ENCODE data around the gene IFITM1.

DNA sequence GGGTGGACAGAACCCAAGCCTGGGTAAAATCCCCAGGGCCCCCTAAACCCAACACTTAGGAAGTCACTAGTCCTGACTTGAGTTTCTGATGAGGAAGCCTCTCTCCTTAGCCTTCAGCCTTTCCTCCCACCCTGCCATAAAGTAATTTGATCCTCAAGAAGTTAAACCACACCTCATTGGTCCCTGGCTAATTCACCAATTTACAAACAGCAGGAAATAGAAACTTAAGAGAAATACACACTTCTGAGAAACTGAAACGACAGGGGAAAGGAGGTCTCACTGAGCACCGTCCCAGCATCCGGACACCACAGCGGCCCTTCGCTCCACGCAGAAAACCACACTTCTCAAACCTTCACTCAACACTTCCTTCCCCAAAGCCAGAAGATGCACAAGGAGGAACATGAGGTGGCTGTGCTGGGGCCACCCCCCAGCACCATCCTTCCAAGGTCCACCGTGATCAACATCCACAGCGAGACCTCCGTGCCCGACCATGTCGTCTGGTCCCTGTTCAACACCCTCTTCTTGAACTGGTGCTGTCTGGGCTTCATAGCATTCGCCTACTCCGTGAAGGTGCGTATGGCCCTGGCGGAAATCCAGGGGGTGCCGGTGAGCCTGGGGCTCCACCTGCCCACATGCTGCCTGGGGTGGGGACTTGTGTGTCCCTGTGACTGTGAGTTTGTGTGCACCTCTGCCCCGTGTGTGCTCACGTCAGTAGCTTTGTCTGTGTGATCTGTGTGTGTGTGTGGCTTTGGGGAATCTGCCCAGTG lies at the start of gene IFITM1:
- TF ChIP-seq CTCF (conservative IDR thresholded peaks at IDR 0.05 in 1 of 2, IDR thresholded peaks at IDR 0.05 in 1 of 2; ENCODE audit: extremely low read depth in 1 of 2, insufficient read depth in 1 of 2, low read depth in 1 of 2, low read length in 2 of 2) (no peak), EZH2 (IDR thresholded peaks at IDR 0.05; ENCODE audit: borderline replicate concordance, low read length) (no peak)
